Endodermal cell (in vitro differentiated cells): ENCODE results near the gene MISP. TPM values are rescaled to one million over a fixed set of nuclear protein-coding genes. Genes with fewer than 3 reads are reported as not detected.

Experiments used
- DNase-seq: peaks from one replicate; pipeline ENCODE4 v3.0.0-alpha.2; 2017
- H3K27ac ChIP-seq: 2 replicates; pipeline ENCODE4 v1.5.1; 2013; ENCODE audit warnings: mild to moderate bottlenecking, low read depth, low read length, moderate library complexity
- H3K27me3 ChIP-seq: 2 replicates; pipeline ENCODE4 v1.6.1; 2013; ENCODE audit warnings: mild to moderate bottlenecking, low read length, moderate library complexity; ENCODE audit not compliant: insufficient read depth, control insufficient read depth, poor library complexity, severe bottlenecking
- H3K36me3 ChIP-seq: 2 replicates; pipeline ENCODE4 v1.7.0; 2013; ENCODE audit warnings: mild to moderate bottlenecking, low read length, moderate library complexity; ENCODE audit not compliant: control insufficient read depth, insufficient read depth
- H3K4me1 ChIP-seq: one replicate; pipeline ENCODE4 v1.7.0; 2013; ENCODE audit warnings: low read length; ENCODE audit not compliant: control insufficient read depth, insufficient read depth
- H3K4me3 ChIP-seq: 2 replicates; pipeline ENCODE4 v1.5.1; 2013; ENCODE audit warnings: mild to moderate bottlenecking, low read length, moderate library complexity
- H3K9ac ChIP-seq: 2 replicates; pipeline ENCODE4 v1.6.1; 2013; ENCODE audit warnings: mild to moderate bottlenecking, low read length, moderate library complexity; ENCODE audit not compliant: poor library complexity, severe bottlenecking; ENCODE audit errors: extremely low read depth
- H3K9me3 ChIP-seq: 2 replicates; pipeline ENCODE4 v1.6.1; 2013; ENCODE audit warnings: mild to moderate bottlenecking, low read length, moderate library complexity; ENCODE audit not compliant: control insufficient read depth
- H3K27ac Mint-ChIP-seq: 2 replicates; pipeline ENCODE4 v1.8.0; 2020; ENCODE audit warnings: mixed read lengths
- H3K27me3 Mint-ChIP-seq: 2 replicates; pipeline ENCODE4 v1.8.0; 2021; ENCODE audit warnings: mild to moderate bottlenecking, mixed read lengths; ENCODE audit not compliant: insufficient read depth
- H3K36me3 Mint-ChIP-seq: 2 replicates; pipeline ENCODE4 v1.8.0; 2020; ENCODE audit warnings: low read depth, mixed read lengths
- H3K4me1 Mint-ChIP-seq: 2 replicates; pipeline ENCODE4 v1.8.0; 2020; ENCODE audit warnings: mixed read lengths
- H3K4me3 Mint-ChIP-seq: 2 replicates; pipeline ENCODE4 v1.8.0; 2020; ENCODE audit warnings: mild to moderate bottlenecking, moderate library complexity, mixed read lengths
- H3K9me3 Mint-ChIP-seq: 2 replicates; pipeline ENCODE4 v1.8.0; 2020; ENCODE audit warnings: mild to moderate bottlenecking, mixed read lengths
- CTCF ChIP-seq: fragments of 200-600 bp; sonication (generic); conservative IDR thresholded peaks from 2 replicates; pipeline ENCODE4 v1.5.0; 2021; ENCODE audit warnings: antibody characterized with exemption, mild to moderate bottlenecking
- WGBS, 2 experiments: methylation state at CpG; one replicate each; pipeline versions ENCODE4 v1.1.5 to v1.1.7; 2013; ENCODE audit warnings: missing lambda C conversion rate in 2 of 2, mixed read lengths in 1 of 2; ENCODE audit not compliant: insufficient coverage in 1 of 2, insufficient read length in 1 of 2; 5-methylcytosine and 5-hydroxymethylcytosine counted together
- total RNA-seq, 2 donors: library from RNA; stranded (reverse); fragmentation: NEBNext Ultra II Directional in 1 of 2; extraction: Animal tissue kit (Norgen Biotek cat#: 25700) in 1 of 2; gene quantifications; 2 replicates in 1 of 2; 3 replicates in 1 of 2; pipeline ENCODE4 v1.2.1, GENCODE V29; 2021

MISP gene
- total RNA-seq, 2 donors from 2014 or later: 0.11 TPM; not detected in 1

GRCh38 chr19:808423-808775, 57.5 kb downstream of the MISP start:
- 94 to 97% methylated on average over 19 to 26 of the region's 26 CpGs for WGBS, 2 experiments
- H3K36me3 Mint-ChIP-seq: peaks cover 64% of the 10 kb centered on the region
- peaks cover 83% of the 10 kb centered on the region for H3K36me3 ChIP-seq
- H3K27ac Mint-ChIP-seq: no peak overlapping the region
- H3K27me3 ChIP-seq: no peaks in the 10 kb centered on the region
- peak; percentile 49 for DNase-seq
- H3K9me3 ChIP-seq: no peaks in the 10 kb centered on the region
- no peak overlapping the region for H3K9ac ChIP-seq
- no peaks in the 10 kb centered on the region for H3K4me1 Mint-ChIP-seq
- H3K4me3 ChIP-seq: no peak overlapping the region
- TF ChIP-seq CTCF: no peak
- H3K4me3 Mint-ChIP-seq: no peak overlapping the region
- no peak overlapping the region for H3K27ac ChIP-seq
- no peaks in the 10 kb centered on the region for H3K9me3 Mint-ChIP-seq
- no peaks in the 10 kb centered on the region for H3K27me3 Mint-ChIP-seq
- no peaks in the 10 kb centered on the region for H3K4me1 ChIP-seq

GRCh38 chr19:810077-810855, 59.4 kb downstream of the MISP start:
- no peaks in the 10 kb centered on the region for H3K27me3 ChIP-seq
- no peak overlapping the region for H3K4me3 ChIP-seq
- peak overlapping the region; percentile 30 for H3K27ac Mint-ChIP-seq
- WGBS, 2 experiments: 95% methylated on average over 29 to 30 of the region's 30 CpGs
- no peaks in the 10 kb centered on the region for H3K9me3 Mint-ChIP-seq
- no peak overlapping the region for H3K4me3 Mint-ChIP-seq
- peaks cover 59% of the 10 kb centered on the region for H3K36me3 Mint-ChIP-seq
- H3K4me1 ChIP-seq: no peaks in the 10 kb centered on the region
- H3K9me3 ChIP-seq: no peaks in the 10 kb centered on the region
- TF ChIP-seq CTCF: no peak
- H3K36me3 ChIP-seq: peaks cover 64% of the 10 kb centered on the region
- peak; percentile 66 for DNase-seq
- peak overlapping the region; percentile 53 for H3K27ac ChIP-seq
- no peaks in the 10 kb centered on the region for H3K27me3 Mint-ChIP-seq
- no peaks in the 10 kb centered on the region for H3K4me1 Mint-ChIP-seq
- no peak overlapping the region for H3K9ac ChIP-seq

- H3K36me3 Mint-ChIP-seq: peaks cover 59% of the 10 kb centered on the region
- Histone ChIP-seq H3K36me3 (peaks cover 61% of the 10 kb centered on the region), H3K4me1 (no peaks in the 10 kb centered on the region), H3K9ac (no peak overlapping the region), H3K27ac (no peak overlapping the region), H3K9me3 (no peaks in the 10 kb centered on the region), H3K4me3 (no peak overlapping the region), H3K27me3 (no peaks in the 10 kb centered on the region)
- WGBS, 2 experiments: 95 to 98% methylated on average over 5 to 25 of the region's 25 CpGs
- H3K4me3 Mint-ChIP-seq: no peak overlapping the region
- no peak for TF ChIP-seq CTCF
- no peaks in the 10 kb centered on the region for H3K27me3 Mint-ChIP-seq
- H3K4me1 Mint-ChIP-seq: no peaks in the 10 kb centered on the region
- peak; percentile 63 for DNase-seq
- H3K9me3 Mint-ChIP-seq: no peaks in the 10 kb centered on the region
- H3K27ac Mint-ChIP-seq: no peak overlapping the region
Observed at GRCh38 chr19:810883-811489, 60.1 kb downstream of the MISP start.
